ENCODE data around the gene CYP17A1. TPM values are rescaled to one million over a fixed set of nuclear protein-coding genes. Genes with fewer than 3 reads are reported as not detected.
A peak's percentile ranks its signal among the peaks of the same experiment; 100 is the strongest.
"Not testable (repeated sequence)": the region's sequence is repeated elsewhere in the genome, so short reads cannot be mapped to it uniquely, and the experiment has no call there.

The CYP17A1 gene
- total RNA-seq, 3 donors from 2014 or later: not detected

GRCh38 chr10:102859911-102860310 is 22.7 kb upstream of the CYP17A1 start:
- Histone ChIP-seq H3K9me3 (no peaks in the 10 kb centered on the region), H3K27ac (no peak overlapping the region), H3K4me1 (peaks cover 0 to 5% of the 10 kb centered on the region in 2 donors), H3K36me3 (peaks cover 4% of the 10 kb centered on the region), H3K4me3 (no peak overlapping the region), H3K27me3 (no peaks in the 10 kb centered on the region)
- no peak for TF ChIP-seq POLR2AphosphoS5 (IDR thresholded peaks at IDR 0.05)
- TF ChIP-seq CTCF (IDR thresholded peaks at IDR 0.05): no peak
- TF ChIP-seq POLR2A (IDR thresholded peaks at IDR 0.05): no peak
- intact Hi-C loops (cut with DNase I; ENCODE audit: low total_unique reads): no loop called here
- DNase-seq (ENCODE audit: low spot score in 2 of 2): no peak

GRCh38 chr10:102856758-102857424 is 19.7 kb upstream of the CYP17A1 start:
- Histone ChIP-seq H3K4me1 (peaks cover 0 to 5% of the 10 kb centered on the region in 2 donors), H3K27me3 (no peaks in the 10 kb centered on the region)
- TF ChIP-seq POLR2A (IDR thresholded peaks at IDR 0.05): no peak
- no peak for TF ChIP-seq CTCF (IDR thresholded peaks at IDR 0.05)
- no peak for TF ChIP-seq POLR2AphosphoS5 (IDR thresholded peaks at IDR 0.05)

DNA sequence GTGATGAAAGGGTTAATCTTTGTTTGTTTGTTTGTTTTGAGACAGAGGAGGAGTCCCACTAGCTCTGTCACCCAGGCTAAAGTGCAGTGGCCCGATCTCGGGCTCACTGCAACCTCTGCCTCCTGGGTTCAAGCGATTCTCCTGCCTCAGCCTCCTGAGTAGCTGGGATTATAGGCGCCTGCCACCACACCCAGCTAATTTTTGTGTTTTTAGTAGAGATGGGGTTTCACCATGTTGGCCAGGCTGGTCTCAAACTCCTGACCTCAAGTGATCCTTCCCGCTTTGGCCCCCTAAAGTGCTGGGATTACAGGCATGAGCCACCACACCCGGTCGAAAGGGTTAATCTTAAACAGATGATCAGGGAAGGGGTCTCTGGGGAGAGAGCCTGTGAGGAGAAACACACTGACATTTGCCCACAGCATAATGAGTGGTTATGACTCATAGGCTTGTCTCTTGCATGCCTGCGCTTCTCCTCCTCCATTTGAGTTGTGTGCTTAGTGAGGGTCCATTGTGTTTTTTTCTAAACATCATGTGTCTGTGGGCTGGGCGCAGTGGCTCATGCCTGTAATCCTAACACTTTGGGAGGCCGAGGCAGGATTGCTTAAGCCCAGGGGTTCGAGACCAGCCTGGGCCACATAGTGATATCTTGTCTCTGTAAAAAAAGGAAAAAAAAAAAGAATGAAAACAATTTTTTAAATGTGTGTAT is 18.7 kb upstream of the CYP17A1 start:
- intact Hi-C loops (cut with DNase I; ENCODE audit: low total_unique reads); H3K4me1 ChIP-seq; H3K9me3 ChIP-seq; DNase-seq (ENCODE audit: low spot score in 2 of 2); H3K36me3 ChIP-seq; H3K27me3 ChIP-seq: not testable (repeated sequence)
- peak in 2 of 3 donors; percentile 24 to 36 for TF ChIP-seq POLR2AphosphoS5 (IDR thresholded peaks at IDR 0.05)
- peak overlapping the region; percentile 59 to 62 for H3K27ac ChIP-seq
- peak overlapping the region in 1 of 3 donors; percentile 5 for H3K4me3 ChIP-seq

More at GRCh38 chr10:102856758-102857424, 19.7 kb upstream of the CYP17A1 start:
- H3K36me3 ChIP-seq: no peaks in the 10 kb centered on the region
- no peaks in the 10 kb centered on the region for H3K9me3 ChIP-seq
- H3K27ac ChIP-seq: no peak overlapping the region
- no peak overlapping the region for H3K4me3 ChIP-seq
- intact Hi-C loops (cut with DNase I; ENCODE audit: low total_unique reads): no loop called here
- DNase-seq (ENCODE audit: low spot score in 2 of 2): no peak

DNA sequence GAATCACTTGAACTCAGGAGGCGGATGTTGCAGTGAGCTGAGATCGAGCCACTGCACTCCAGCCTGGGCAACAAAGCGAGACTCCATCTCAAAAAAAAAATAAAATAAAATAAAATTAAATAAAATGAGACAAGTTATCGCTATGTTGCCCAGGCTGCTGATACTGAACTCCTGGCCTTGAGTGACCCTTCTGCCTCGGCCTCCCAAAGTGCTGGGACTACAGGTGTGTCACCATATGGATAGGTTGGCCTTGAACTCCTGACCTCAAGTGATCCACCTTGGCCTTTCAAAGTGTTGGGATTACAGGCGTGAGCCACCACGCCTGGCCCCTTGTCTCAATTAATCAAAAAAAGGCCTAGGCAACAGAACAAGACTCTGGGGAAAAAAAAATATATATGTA is 16.0 kb upstream of the CYP17A1 start:
- H3K4me3 ChIP-seq; H3K27me3 ChIP-seq; H3K27ac ChIP-seq; H3K9me3 ChIP-seq; H3K36me3 ChIP-seq; DNase-seq (ENCODE audit: low spot score in 2 of 2); intact Hi-C loops (cut with DNase I; ENCODE audit: low total_unique reads); H3K4me1 ChIP-seq: not testable (repeated sequence)

DNA sequence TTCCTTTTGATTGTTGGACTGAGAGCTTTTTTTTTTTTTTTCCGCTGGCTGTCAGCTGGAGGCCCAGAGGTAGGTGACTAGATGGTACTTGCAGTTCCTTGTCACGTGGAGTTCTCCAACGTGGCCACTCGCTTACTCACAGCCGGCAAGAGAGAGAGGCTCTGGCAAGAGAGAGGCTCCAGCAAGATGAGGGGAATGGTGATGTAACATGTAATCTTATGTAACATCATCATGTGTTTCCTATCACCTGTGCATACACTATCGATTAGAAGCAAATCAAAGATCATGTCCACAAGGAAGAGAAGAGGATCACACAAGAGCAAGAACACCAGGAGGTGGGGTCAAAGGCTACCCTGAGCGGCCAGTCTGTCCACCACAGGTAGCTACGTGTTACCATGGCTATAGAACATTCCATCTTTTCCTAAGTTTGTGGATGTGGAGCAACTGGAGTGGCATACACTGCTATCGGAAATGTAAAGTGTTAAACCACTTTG is 12.9 kb upstream of the CYP17A1 start:
- Histone ChIP-seq H3K4me1 (no peaks in the 10 kb centered on the region), H3K36me3 (no peaks in the 10 kb centered on the region), H3K27ac (no peak overlapping the region), H3K4me3 (no peak overlapping the region), H3K9me3 (no peaks in the 10 kb centered on the region), H3K27me3 (no peaks in the 10 kb centered on the region)
- TF ChIP-seq POLR2AphosphoS5 (IDR thresholded peaks at IDR 0.05): no peak
- intact Hi-C loops (cut with DNase I; ENCODE audit: low total_unique reads): no loop called here
- no peak for DNase-seq (ENCODE audit: low spot score in 2 of 2)

GRCh38 chr10:102845352-102845902 is 8.2 kb upstream of the CYP17A1 start:
- no peak for DNase-seq (ENCODE audit: low spot score in 2 of 2)
- TF ChIP-seq POLR2AphosphoS5 (IDR thresholded peaks at IDR 0.05) (no peak), CTCF (IDR thresholded peaks at IDR 0.05) (no peak), POLR2A (IDR thresholded peaks at IDR 0.05) (no peak)
- no peak overlapping the region for H3K4me3 ChIP-seq
- no peaks in the 10 kb centered on the region for H3K9me3 ChIP-seq
- intact Hi-C loops (cut with DNase I; ENCODE audit: low total_unique reads): no loop called here
- H3K36me3 ChIP-seq: no peaks in the 10 kb centered on the region
- H3K4me1 ChIP-seq: no peaks in the 10 kb centered on the region
- H3K27ac ChIP-seq: no peak overlapping the region
- H3K27me3 ChIP-seq: no peaks in the 10 kb centered on the region

DNA sequence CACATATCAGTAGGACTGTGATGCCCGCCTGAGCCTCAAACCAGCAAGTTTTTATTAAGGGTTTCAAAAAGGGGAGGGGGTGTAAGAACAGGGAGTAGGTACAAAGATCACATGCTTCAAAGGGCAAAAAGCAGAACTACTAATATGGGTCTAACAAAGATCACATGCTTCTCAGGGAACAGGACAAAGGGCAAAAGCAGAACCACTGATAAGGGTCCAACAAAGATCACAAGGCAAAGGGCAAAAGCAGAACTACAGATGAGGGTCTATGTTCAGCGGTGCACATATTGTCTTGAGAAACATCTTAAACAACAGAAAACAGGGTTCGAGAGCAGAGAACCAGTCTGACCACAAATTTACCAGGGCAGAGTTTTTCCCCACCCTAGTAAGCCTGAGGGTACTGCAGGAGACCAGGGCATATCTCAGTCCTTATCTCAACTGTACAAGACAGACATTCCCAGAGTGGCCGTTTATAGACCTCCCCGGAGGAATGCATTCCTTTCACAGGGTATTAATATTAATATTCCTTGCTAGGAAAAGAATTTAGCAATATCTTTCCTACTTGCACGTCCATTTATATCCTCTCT is 7.1 kb upstream of the CYP17A1 start:
- H3K27me3 ChIP-seq; H3K9me3 ChIP-seq; H3K27ac ChIP-seq; H3K4me3 ChIP-seq; H3K36me3 ChIP-seq; H3K4me1 ChIP-seq; DNase-seq (ENCODE audit: low spot score in 2 of 2); intact Hi-C loops (cut with DNase I; ENCODE audit: low total_unique reads): not testable (repeated sequence)

DNA sequence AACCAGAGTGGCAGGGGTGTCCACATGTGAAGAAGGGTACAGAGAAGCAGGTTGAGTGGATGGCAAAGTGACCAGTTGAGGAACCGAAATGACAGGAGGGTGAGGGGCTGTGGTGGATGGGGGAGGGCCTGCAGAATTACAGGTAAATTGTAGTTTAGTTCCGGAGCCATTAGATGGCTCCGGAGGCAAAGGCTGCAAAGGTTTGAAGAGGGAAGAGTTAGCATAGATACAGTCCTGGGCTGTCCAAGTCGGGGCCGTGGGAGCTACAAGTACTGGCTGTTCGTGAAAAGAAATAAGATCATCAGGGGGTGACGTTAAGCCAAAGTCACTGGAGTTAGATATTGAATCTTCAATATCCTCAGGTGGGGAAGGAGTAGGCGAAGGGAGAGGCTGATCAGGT is 5.9 kb upstream of the CYP17A1 start:
- intact Hi-C loops (cut with DNase I; ENCODE audit: low total_unique reads); DNase-seq (ENCODE audit: low spot score in 2 of 2); H3K27ac ChIP-seq; H3K27me3 ChIP-seq; H3K36me3 ChIP-seq; H3K9me3 ChIP-seq; H3K4me3 ChIP-seq; H3K4me1 ChIP-seq: not testable (repeated sequence)

Measured in breast epithelium (tissue), 4 donors.